Gastroesophageal sphincter (tissue), 3 donors: Measurements from ENCODE around the gene BCORL1.

Source experiments
- CTCF ChIP-seq, 4 experiments: fragments of 200-600 bp in 2 of 4; fragments of 450-650 bp in 2 of 4; sonication (generic) in 1 of 4; IDR thresholded peaks; one replicate each; pipeline ENCODE4 v1.5.1; 2017 to 2019; ENCODE audit warnings: antibody characterized with exemption in 4 of 4, mild to moderate bottlenecking in 2 of 4, moderate library complexity in 2 of 4
- EP300 ChIP-seq: sonication (generic); formaldehyde crosslinking; IDR thresholded peaks from one replicate; pipeline ENCODE4 v1.6.1; 2017; ENCODE audit warnings: antibody characterized with exemption, mild to moderate bottlenecking
- POLR2A ChIP-seq, 2 donors: fragments of 450-650 bp; IDR thresholded peaks; one replicate each; pipeline ENCODE4 v1.6.1; 2017; ENCODE audit warnings: antibody characterized with exemption in 2 of 2, mild to moderate bottlenecking in 2 of 2, moderate library complexity in 1 of 2
- POLR2AphosphoS5 ChIP-seq: sonication (generic); formaldehyde crosslinking; IDR thresholded peaks from one replicate; pipeline ENCODE4 v1.6.1; 2017; ENCODE audit warnings: antibody characterized with exemption

- TF ChIP-seq CTCF (IDR thresholded peaks at IDR 0.05) (no peak), POLR2AphosphoS5 (no peak), POLR2A (IDR thresholded peaks at IDR 0.05) (no peak), EP300 (no peak)
These were observed 51.7 kb downstream of the BCORL1 start for GRCh38 chrX:130034178-130034577.
